GM15510 (cell line): ENCODE data around the gene PTPRCAP.

Experiments used
- POLR2A ChIP-seq: IDR thresholded peaks from 3 replicates; pipeline ENCODE4 v1.6.1; 2011; ENCODE audit warnings: borderline replicate concordance; ENCODE audit not compliant: insufficient read length; ENCODE audit errors: extremely low read depth

Gene PTPRCAP

GRCh38 chr11:67422891-67423290, 14.6 kb downstream of the PTPRCAP start:
- TF ChIP-seq POLR2A: no peak

- no peak for TF ChIP-seq POLR2A
These were observed 16.0 kb downstream of the PTPRCAP start for GRCh38 chr11:67421430-67422031.

GRCh38 chr11:67420646-67421429, 16.6 kb downstream of the PTPRCAP start:
- peak; percentile 69 for TF ChIP-seq POLR2A

GRCh38 chr11:67420147-67420645, 17.3 kb downstream of the PTPRCAP start:
- no peak for TF ChIP-seq POLR2A

- TF ChIP-seq POLR2A: no peak
These were observed 18.0 kb downstream of the PTPRCAP start for GRCh38 chr11:67419325-67420049.

GRCh38 chr11:67418476-67419281, 18.8 kb downstream of the PTPRCAP start:
- no peak for TF ChIP-seq POLR2A

- no peak for TF ChIP-seq POLR2A
These were observed 20.1 kb downstream of the PTPRCAP start for GRCh38 chr11:67417425-67417824.

GRCh38 chr11:67416416-67417335, 20.8 kb downstream of the PTPRCAP start:
- TF ChIP-seq POLR2A: no peak

GRCh38 chr11:67415501-67416304, 21.8 kb downstream of the PTPRCAP start, which contains the start of gene CARNS1:
Gene CARNS1 (plus strand): TSS chr11:67415678. CDS start chr11:67416200, 522 bp downstream.
- no peak for TF ChIP-seq POLR2A

GRCh38 chr11:67413266-67413849, 24.1 kb downstream of the PTPRCAP start:
- TF ChIP-seq POLR2A: no peak

GRCh38 chr11:67412495-67413179, 24.8 kb downstream of the PTPRCAP start:
- no peak for TF ChIP-seq POLR2A

GRCh38 chr11:67411785-67412152, 25.7 kb downstream of the PTPRCAP start:
- TF ChIP-seq POLR2A: no peak

GRCh38 chr11:67410984-67411784, 26.3 kb downstream of the PTPRCAP start:
- TF ChIP-seq POLR2A: no peak
